Measurements from ENCODE around the gene ANKRD36.
"Not testable (repeated sequence)": the region's sequence is repeated elsewhere in the genome, so short reads cannot be mapped to it uniquely, and the experiment has no call there.

ANKRD36 gene

GRCh38 chr2:97094772-97095611 lies 18.0 kb upstream of the ANKRD36 start, which contains the start of gene FAHD2B:
TSS of gene FAHD2B (minus strand) at chr2:97094882. CDS start at chr2:97091706, 3,176 bp downstream.
- peak; percentile 77 for DNase-seq (ENCODE audit: low spot score)
- Mint-ChIP-seq H3K4me1 (ENCODE audit: low read depth) (peaks cover 11% of the 10 kb centered on the region), H3K27me3 (ENCODE audit: low read depth) (peaks cover 20% of the 10 kb centered on the region), H3K9me3 (peaks cover 12% of the 10 kb centered on the region), H3K4me3 (peak within 1 kb of the TSS; percentile 79), H3K27ac (peak within 1 kb of the TSS; percentile 57)
- H3K36me3 Mint-ChIP-seq (ENCODE audit: low read depth): not testable (repeated sequence)

DNA sequence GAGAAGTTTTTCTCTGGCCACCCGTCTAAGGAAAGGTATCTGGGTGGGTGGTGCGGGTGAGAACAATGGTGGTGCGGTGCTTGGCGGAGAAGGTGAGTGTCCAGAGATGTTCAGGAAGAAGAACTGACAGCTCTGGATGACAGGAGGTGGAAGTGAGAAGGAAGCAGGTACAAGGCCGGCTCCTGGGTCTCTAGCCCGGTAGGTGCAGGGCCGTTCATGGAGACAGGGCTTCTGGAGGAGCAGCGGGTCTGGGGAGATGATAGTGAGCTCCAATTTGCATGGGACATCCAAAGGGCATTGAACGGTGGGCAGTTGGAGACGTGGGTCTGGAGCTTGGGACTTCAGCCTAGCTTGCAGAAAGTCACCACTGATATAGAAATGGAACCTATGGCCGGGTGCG lies 17.3 kb upstream of the ANKRD36 start:
- H3K4me1 Mint-ChIP-seq (ENCODE audit: low read depth): peaks cover 11% of the 10 kb centered on the region
- peak overlapping the region; percentile 79 for H3K4me3 Mint-ChIP-seq
- peaks cover 24% of the 10 kb centered on the region for H3K27me3 Mint-ChIP-seq (ENCODE audit: low read depth)
- H3K27ac Mint-ChIP-seq: no peak overlapping the region
- DNase-seq (ENCODE audit: low spot score): no peak
- no peaks in the 10 kb centered on the region for H3K36me3 Mint-ChIP-seq (ENCODE audit: low read depth)
- peaks cover 12% of the 10 kb centered on the region for H3K9me3 Mint-ChIP-seq

DNA sequence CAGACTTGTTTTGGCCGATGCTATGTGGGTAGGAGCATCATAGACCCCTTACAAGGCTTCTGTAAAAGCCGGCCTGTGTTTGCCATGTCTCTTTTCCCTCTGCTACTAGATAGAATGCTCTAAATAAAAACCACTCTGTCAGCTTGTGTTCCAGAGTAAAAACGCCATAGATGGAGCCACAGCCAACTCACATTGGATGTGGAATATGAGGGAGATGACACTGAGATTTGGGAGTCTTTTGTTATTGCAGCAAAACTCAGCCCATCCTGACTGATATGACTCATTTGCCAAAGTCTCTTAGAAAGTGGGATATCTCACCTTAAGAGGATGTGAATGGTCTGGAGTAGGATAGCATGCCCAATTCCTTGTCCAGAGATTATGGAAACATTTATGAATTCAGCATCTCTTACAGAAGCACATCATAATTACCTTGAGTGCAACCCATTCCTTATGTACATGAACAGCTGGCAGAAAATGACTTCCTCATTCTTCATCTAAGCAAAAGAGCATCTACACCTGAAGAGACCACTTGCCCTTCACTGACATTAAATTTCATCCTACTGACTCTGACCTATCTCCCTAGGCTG lies 14.1 kb upstream of the ANKRD36 start:
- H3K4me3 Mint-ChIP-seq; H3K4me1 Mint-ChIP-seq (ENCODE audit: low read depth); H3K27ac Mint-ChIP-seq; H3K36me3 Mint-ChIP-seq (ENCODE audit: low read depth); DNase-seq (ENCODE audit: low spot score): not testable (repeated sequence)
- Mint-ChIP-seq H3K27me3 (ENCODE audit: low read depth) (peaks cover 42% of the 10 kb centered on the region), H3K9me3 (peaks cover 12% of the 10 kb centered on the region)

DNA sequence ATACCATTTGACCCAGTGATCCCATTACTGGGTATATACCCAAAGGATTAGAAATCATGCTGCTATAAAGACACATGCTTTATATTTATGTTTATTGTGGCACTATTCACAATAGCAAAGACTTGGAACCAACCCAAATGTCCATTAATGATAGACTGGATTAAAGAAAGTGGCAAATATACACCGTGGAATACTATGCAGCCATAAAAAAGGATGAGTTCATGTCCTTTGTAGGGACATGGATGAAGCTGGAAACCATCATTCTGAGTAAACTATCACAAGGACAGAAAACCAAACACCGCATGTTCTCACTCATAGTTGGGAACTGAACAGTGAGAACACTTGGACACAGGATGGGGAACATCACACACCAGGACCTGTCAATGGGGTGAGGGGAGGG lies 6.1 kb upstream of the ANKRD36 start:
- H3K4me3 Mint-ChIP-seq; H3K27ac Mint-ChIP-seq; H3K4me1 Mint-ChIP-seq (ENCODE audit: low read depth); H3K36me3 Mint-ChIP-seq (ENCODE audit: low read depth); H3K9me3 Mint-ChIP-seq; DNase-seq (ENCODE audit: low spot score): not testable (repeated sequence)
- H3K27me3 Mint-ChIP-seq (ENCODE audit: low read depth): peaks cover 57% of the 10 kb centered on the region

GRCh38 chr2:97111246-97111645 lies 1.7 kb upstream of the ANKRD36 start:
- peaks cover 34% of the 10 kb centered on the region for H3K27me3 Mint-ChIP-seq (ENCODE audit: low read depth)
- not testable (repeated sequence) for H3K4me3 Mint-ChIP-seq; H3K4me1 Mint-ChIP-seq (ENCODE audit: low read depth); H3K9me3 Mint-ChIP-seq; DNase-seq (ENCODE audit: low spot score); H3K36me3 Mint-ChIP-seq (ENCODE audit: low read depth); H3K27ac Mint-ChIP-seq

- H3K9me3 Mint-ChIP-seq: not testable (repeated sequence)
- H3K4me3 Mint-ChIP-seq: peak overlapping the region; percentile 90
These were observed 468 bp upstream of the ANKRD36 start for GRCh38 chr2:97112320-97113049.

DNA sequence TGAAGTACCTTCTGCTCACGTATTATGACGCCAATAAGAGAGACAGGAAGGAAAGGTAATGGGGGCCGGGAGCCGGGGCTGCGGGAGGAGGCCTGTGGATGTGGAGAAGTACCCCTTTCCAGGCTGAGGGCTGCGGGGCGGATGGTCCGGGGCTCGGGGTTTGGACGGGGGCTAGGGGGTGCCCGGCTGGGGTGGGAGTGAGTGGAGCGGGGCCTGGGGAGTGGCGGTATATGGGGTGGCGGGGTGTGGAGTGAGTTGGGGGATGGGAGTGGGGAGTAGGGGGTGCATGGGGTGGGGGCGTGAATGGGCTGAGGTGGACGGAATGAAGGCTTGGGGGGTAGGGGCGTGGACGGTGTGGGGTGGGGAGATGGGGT lies 916 bp downstream of the ANKRD36 start:
- Mint-ChIP-seq H3K27ac (peak overlapping the region; percentile 99), H3K27me3 (ENCODE audit: low read depth) (peaks cover 20% of the 10 kb centered on the region), H3K4me3 (peak overlapping the region; percentile 100)
- not testable (repeated sequence) for H3K4me1 Mint-ChIP-seq (ENCODE audit: low read depth); H3K9me3 Mint-ChIP-seq; H3K36me3 Mint-ChIP-seq (ENCODE audit: low read depth); DNase-seq (ENCODE audit: low spot score)

More at GRCh38 chr2:97112320-97113049, 468 bp upstream of the ANKRD36 start:
- not testable (repeated sequence) for H3K4me1 Mint-ChIP-seq (ENCODE audit: low read depth); H3K36me3 Mint-ChIP-seq (ENCODE audit: low read depth)
- peak; percentile 52 for DNase-seq (ENCODE audit: low spot score)
- H3K27me3 Mint-ChIP-seq (ENCODE audit: low read depth): peaks cover 27% of the 10 kb centered on the region
- H3K27ac Mint-ChIP-seq: peak overlapping the region; percentile 96

GRCh38 chr2:97129090-97129489 lies 16.1 kb downstream of the ANKRD36 start:
- not testable (repeated sequence) for H3K27me3 Mint-ChIP-seq (ENCODE audit: low read depth); H3K27ac Mint-ChIP-seq; DNase-seq (ENCODE audit: low spot score); H3K4me1 Mint-ChIP-seq (ENCODE audit: low read depth); H3K4me3 Mint-ChIP-seq; H3K9me3 Mint-ChIP-seq
- H3K36me3 Mint-ChIP-seq (ENCODE audit: low read depth): peaks cover 34% of the 10 kb centered on the region

GRCh38 chr2:97144016-97144415 lies 31.1 kb downstream of the ANKRD36 start:
- not testable (repeated sequence) for H3K27me3 Mint-ChIP-seq (ENCODE audit: low read depth)
- H3K36me3 Mint-ChIP-seq (ENCODE audit: low read depth): peaks cover 28% of the 10 kb centered on the region

GRCh38 chr2:97166548-97166947 lies 53.6 kb downstream of the ANKRD36 start:
- Mint-ChIP-seq H3K36me3 (ENCODE audit: low read depth) (peaks cover 53% of the 10 kb centered on the region), H3K9me3 (peaks cover 26% of the 10 kb centered on the region)
- not testable (repeated sequence) for H3K4me1 Mint-ChIP-seq (ENCODE audit: low read depth); H3K4me3 Mint-ChIP-seq; H3K27ac Mint-ChIP-seq; H3K27me3 Mint-ChIP-seq (ENCODE audit: low read depth); DNase-seq (ENCODE audit: low spot score)

More at GRCh38 chr2:97144016-97144415, 31.1 kb downstream of the ANKRD36 start:
- not testable (repeated sequence) for H3K4me3 Mint-ChIP-seq; DNase-seq (ENCODE audit: low spot score); H3K9me3 Mint-ChIP-seq; H3K4me1 Mint-ChIP-seq (ENCODE audit: low read depth); H3K27ac Mint-ChIP-seq

- H3K27me3 Mint-ChIP-seq (ENCODE audit: low read depth); DNase-seq (ENCODE audit: low spot score); H3K4me1 Mint-ChIP-seq (ENCODE audit: low read depth); H3K27ac Mint-ChIP-seq; H3K4me3 Mint-ChIP-seq: not testable (repeated sequence)
- peaks cover 49% of the 10 kb centered on the region for H3K36me3 Mint-ChIP-seq (ENCODE audit: low read depth)
- peaks cover 26% of the 10 kb centered on the region for H3K9me3 Mint-ChIP-seq
These were observed 55.0 kb downstream of the ANKRD36 start for GRCh38 chr2:97167938-97168337.

- H3K4me3 Mint-ChIP-seq; H3K27ac Mint-ChIP-seq; H3K4me1 Mint-ChIP-seq (ENCODE audit: low read depth); H3K27me3 Mint-ChIP-seq (ENCODE audit: low read depth); DNase-seq (ENCODE audit: low spot score): not testable (repeated sequence)
- peaks cover 51% of the 10 kb centered on the region for H3K36me3 Mint-ChIP-seq (ENCODE audit: low read depth)
- peaks cover 26% of the 10 kb centered on the region for H3K9me3 Mint-ChIP-seq
These were observed 55.6 kb downstream of the ANKRD36 start for GRCh38 chr2:97168583-97168982.

GRCh38 chr2:97180391-97180790 lies 67.4 kb downstream of the ANKRD36 start:
- not testable (repeated sequence) for DNase-seq (ENCODE audit: low spot score); H3K4me1 Mint-ChIP-seq (ENCODE audit: low read depth); H3K27ac Mint-ChIP-seq; H3K9me3 Mint-ChIP-seq; H3K4me3 Mint-ChIP-seq; H3K27me3 Mint-ChIP-seq (ENCODE audit: low read depth)
- H3K36me3 Mint-ChIP-seq (ENCODE audit: low read depth): peaks cover 39% of the 10 kb centered on the region

DNA sequence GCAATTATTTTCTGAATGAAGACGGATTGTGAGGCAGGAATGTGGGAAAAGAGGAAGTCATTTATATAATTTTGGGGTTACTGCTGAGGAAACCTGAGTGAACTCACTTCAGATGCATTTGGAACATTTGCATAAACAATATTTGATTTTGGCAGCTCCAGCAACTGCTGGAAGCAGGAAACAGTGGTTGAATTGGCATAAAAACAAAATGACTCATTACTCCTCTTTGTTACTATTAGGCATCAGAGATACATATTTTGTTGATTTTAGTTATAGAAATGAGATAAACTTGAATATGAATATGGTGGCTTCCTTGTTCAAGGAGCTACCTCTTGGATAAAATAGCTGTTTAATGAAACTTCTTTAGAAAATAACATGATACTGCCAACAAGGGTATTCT lies 82.4 kb downstream of the ANKRD36 start:
- H3K27me3 Mint-ChIP-seq (ENCODE audit: low read depth); H3K4me3 Mint-ChIP-seq; H3K9me3 Mint-ChIP-seq; DNase-seq (ENCODE audit: low spot score); H3K4me1 Mint-ChIP-seq (ENCODE audit: low read depth); H3K27ac Mint-ChIP-seq: not testable (repeated sequence)
- peaks cover 54% of the 10 kb centered on the region for H3K36me3 Mint-ChIP-seq (ENCODE audit: low read depth)

Measured in T-helper 2 cell treated with Interferon-gamma antibody and Interleukin-4, amounts not matched to agents 5 μg/mL and 100 μg/mL, for 36 hours (primary cell).